HCT116 (cell line): ENCODE data around the gene STK40. TPM values are rescaled to one million over a fixed set of nuclear protein-coding genes. Genes with fewer than 3 reads are reported as not detected.

Experiments used
- ATAC-seq: fragments of 200-7000 bp; cut with Tn5 transposase; 2 replicates; pipeline ENCODE4 v1.9.1; 2020; ENCODE audit warnings: mild to moderate bottlenecking, moderate library complexity
- BruUV-seq: library from RNA; stranded (reverse); fragments of 400-500 nt; replicated peaks from 2 replicates; lab custom pipeline; 2021; lab: Mats Ljungman, UMichigan
- CTCF ChIA-PET: fragments of 300-600 bp; sonication (Branson Sonifier 250); formaldehyde crosslinking; loops from one replicate; lab custom pipeline; 2021; ENCODE audit warnings: antibody characterized with exemption; lab: Charles Lee
- POLR2A ChIA-PET: fragments of 300-600, 350-600 bp; sonication (Branson Sonifier 250); formaldehyde crosslinking; loops from one replicate; lab custom pipeline; 2021; ENCODE audit warnings: antibody characterized with exemption; lab: Charles Lee
- RAD21 ChIA-PET, 2 experiments: fragments of 300-600 bp; sonication (Branson Sonifier 250); formaldehyde crosslinking; loops; one replicate each; lab custom pipeline; 2023; ENCODE audit warnings: low total read pairs in 2 of 2; ENCODE audit not compliant: uncharacterized antibody in 2 of 2, unreplicated experiment in 2 of 2, low non-redundant PET in 1 of 2; lab: Charles Lee
- DNase-seq: peaks from one replicate; pipeline ENCODE4 v3.0.0-alpha.2; 2010; ENCODE audit warnings: low read depth, low spot score
- H2AFZ ChIP-seq: fragments of 200-600 bp; shearing (Covaris generic), sonication (generic); 2 replicates; pipeline ENCODE4 v1.6.1; 2017; ENCODE audit warnings: low read depth, mixed run types, mixed read lengths, antibody characterized with exemption, low read length; ENCODE audit not compliant: poor library complexity, severe bottlenecking
- H3K27ac ChIP-seq: 2 replicates; pipeline ENCODE4 v1.5.1; 2012; ENCODE audit warnings: low read depth, low read length
- H3K27me3 ChIP-seq: fragments of 200-600 bp; sonication (generic); 2 replicates; pipeline ENCODE4 v1.6.1; 2016; ENCODE audit warnings: mixed run types, low read length, mixed read lengths; ENCODE audit not compliant: insufficient read depth
- H3K36me3 ChIP-seq, 2 experiments: fragments of 200-500 bp in 1 of 2; fragments of 200-600 bp in 1 of 2; sonication (Bioruptor generic) in 1 of 2; sonication (generic) in 1 of 2; 2 replicates each; pipeline versions ENCODE4 v1.5.1 to v1.6.1; 2014 to 2016; ENCODE audit warnings: low read length in 2 of 2, inconsistent platforms in 1 of 2, mixed read lengths in 1 of 2, mixed run types in 1 of 2; ENCODE audit not compliant: insufficient read depth in 2 of 2, control insufficient read depth in 1 of 2
- H3K4me1 ChIP-seq, 2 experiments: fragments of 200-600 bp in 1 of 2; sonication (generic) in 1 of 2; 2 replicates each; pipeline versions ENCODE4 v1.5.1 to v1.6.1; 2012 to 2017; ENCODE audit warnings: low read length in 2 of 2, inconsistent platforms in 1 of 2, mild to moderate bottlenecking in 1 of 2, mixed read lengths in 1 of 2, mixed run types in 1 of 2, moderate library complexity in 1 of 2; ENCODE audit not compliant: insufficient read depth in 2 of 2, control insufficient read depth in 1 of 2
- H3K4me2 ChIP-seq: fragments of 200-600 bp; sonication (generic); 2 replicates; pipeline ENCODE4 v1.6.1; 2017; ENCODE audit warnings: mixed run types, low read length, mixed read lengths
- H3K4me3 ChIP-seq, 2 experiments: fragments of 200-600 bp in 1 of 2; sonication (generic) in 1 of 2; replicated peaks in 1 of 2; 2 replicates each; pipeline ENCODE4 v1.5.1; 2011 to 2016; ENCODE audit warnings: low read length in 2 of 2, control low read depth in 1 of 2, low read depth in 1 of 2, mild to moderate bottlenecking in 1 of 2, mixed read lengths in 1 of 2, mixed run types in 1 of 2
- H3K79me2 ChIP-seq: fragments of 200-600 bp; sonication (generic); 2 replicates; pipeline ENCODE4 v1.6.1; 2017; ENCODE audit warnings: mild to moderate bottlenecking, mixed run types, low read length, moderate library complexity, mixed read lengths; ENCODE audit not compliant: insufficient read depth
- H3K9ac ChIP-seq: fragments of 200-600 bp; sonication (generic); 2 replicates; pipeline ENCODE4 v1.6.1; 2016; ENCODE audit warnings: low read length, mixed read lengths
- H3K9me2 ChIP-seq: fragments of 200-600 bp; sonication (generic), shearing (Covaris generic); 2 replicates; pipeline ENCODE4 v1.6.1; 2017; ENCODE audit warnings: mixed run types, mild to moderate bottlenecking, moderate library complexity; ENCODE audit not compliant: insufficient read depth
- H3K9me3 ChIP-seq, 2 experiments: fragments of 200-500 bp in 1 of 2; fragments of 200-600 bp in 1 of 2; sonication (Bioruptor generic) in 1 of 2; sonication (generic) in 1 of 2; 2 replicates each; pipeline ENCODE4 v1.6.1; 2014 to 2017; ENCODE audit warnings: low read length in 2 of 2, mixed read lengths in 2 of 2, inconsistent platforms in 1 of 2, low read depth in 1 of 2, mild to moderate bottlenecking in 1 of 2, mixed run types in 1 of 2, moderate library complexity in 1 of 2; ENCODE audit not compliant: control insufficient read depth in 1 of 2, insufficient read depth in 1 of 2
- H4K20me1 ChIP-seq: fragments of 200-600 bp; sonication (generic), shearing (Covaris generic); 2 replicates; pipeline ENCODE4 v1.6.1; 2017; ENCODE audit warnings: mixed run types, mild to moderate bottlenecking, moderate library complexity; ENCODE audit not compliant: insufficient read depth
- CBX3 ChIP-seq: IDR thresholded peaks from 2 replicates; pipeline ENCODE4 v1.6.1; 2012; ENCODE audit warnings: low read depth
- CEBPB ChIP-seq: IDR thresholded peaks from 2 replicates; pipeline ENCODE4 v1.6.1; 2012; ENCODE audit warnings: low read depth
- ELF1 ChIP-seq: IDR thresholded peaks from 2 replicates; pipeline ENCODE4 v1.6.1; 2012; ENCODE audit warnings: low read depth, borderline replicate concordance
- EZH2phosphoT487 ChIP-seq: fragments of 200-600 bp; IDR thresholded peaks from 2 replicates; pipeline ENCODE4 v1.6.1; 2018; ENCODE audit warnings: antibody characterized with exemption, borderline replicate concordance
- FOSL1 ChIP-seq: IDR thresholded peaks from 2 replicates; pipeline ENCODE4 v1.6.1; 2012; ENCODE audit warnings: low read depth
- JUND ChIP-seq: IDR thresholded peaks from 2 replicates; pipeline ENCODE4 v1.6.1; 2012
- POLR2AphosphoS5 ChIP-seq: IDR thresholded peaks from 2 replicates; pipeline ENCODE4 v1.6.1; 2011; ENCODE audit warnings: mild to moderate bottlenecking, low read depth, low read length, moderate library complexity
- RAD21 ChIP-seq: IDR thresholded peaks from 2 replicates; pipeline ENCODE4 v1.6.1; 2012; ENCODE audit warnings: low read depth, mild to moderate bottlenecking
- SIN3A ChIP-seq: IDR thresholded peaks from 2 replicates; pipeline ENCODE4 v1.6.1; 2012; ENCODE audit warnings: low read depth
- SRF ChIP-seq: IDR thresholded peaks from 2 replicates; pipeline ENCODE4 v1.6.1; 2012; ENCODE audit warnings: low read depth
- TCF7L2 ChIP-seq: IDR thresholded peaks from 2 replicates; pipeline ENCODE4 v1.7.0; 2011; ENCODE audit warnings: borderline replicate concordance, inconsistent platforms; ENCODE audit not compliant: insufficient read depth, insufficient read length; ENCODE audit errors: extremely low read depth
- ZFX ChIP-seq: fragments of 450-650 bp; IDR thresholded peaks from 2 replicates; pipeline ENCODE4 v1.6.1; 2017
- ZNF274 ChIP-seq: fragments of 200-500 bp; sonication (Bioruptor generic); IDR thresholded peaks from 2 replicates; pipeline ENCODE4 v1.6.1; 2014; ENCODE audit warnings: mild to moderate bottlenecking, low read depth, low read length, inconsistent platforms
- intact Hi-C: fragments of 100-400 bp; cut with micrococcal nuclease; formaldehyde crosslinking; loops from 2 replicates; pipeline ENCODE4 v1.10.0; 2022
- total RNA-seq: library from RNA; stranded (reverse); gene quantifications from one replicate; pipeline ENCODE4 v1.2.1, GENCODE V29; 2021; ENCODE audit not compliant: unreplicated experiment
- TF ChIP-seq, protein P1 (sequence below): IDR thresholded peaks from 2 replicates; pipeline ENCODE4 v1.6.1; 2011; ENCODE audit warnings: mild to moderate bottlenecking, low read length, moderate library complexity; ENCODE audit not compliant: insufficient replicate concordance; ENCODE audit errors: extremely low read depth
- TF ChIP-seq, protein P2 (sequence below): IDR thresholded peaks from 2 replicates; pipeline ENCODE4 v1.6.1; 2012; ENCODE audit warnings: low read depth
- TF ChIP-seq, protein P3 (sequence below): IDR thresholded peaks from 2 replicates; pipeline ENCODE4 v1.6.1; 2012

STK40 gene
- total RNA-seq, 1 experiment from 2014 or later: 33.9 TPM

DNA sequence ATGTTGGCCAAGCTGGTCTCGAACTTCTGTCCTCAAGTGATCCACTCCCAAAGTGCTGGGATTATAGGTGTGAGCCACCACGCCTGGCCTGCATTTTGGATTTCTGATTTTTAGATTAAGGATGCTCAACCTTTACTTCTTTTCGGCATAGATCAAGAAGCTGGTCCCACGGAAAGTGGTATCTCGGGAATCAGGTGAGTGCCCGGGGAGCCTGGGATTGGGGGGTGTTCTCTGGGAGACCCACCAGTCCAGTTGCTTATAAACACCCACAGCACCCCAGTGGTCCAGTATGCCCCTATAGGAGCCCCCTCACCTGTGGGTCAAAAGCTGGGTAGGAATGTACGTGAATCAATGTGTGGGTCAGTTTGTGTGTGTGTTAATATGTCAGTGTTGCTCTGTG lies 76.3 kb downstream of the STK40 start (continued):
- TF ChIP-seq, protein P1, sequence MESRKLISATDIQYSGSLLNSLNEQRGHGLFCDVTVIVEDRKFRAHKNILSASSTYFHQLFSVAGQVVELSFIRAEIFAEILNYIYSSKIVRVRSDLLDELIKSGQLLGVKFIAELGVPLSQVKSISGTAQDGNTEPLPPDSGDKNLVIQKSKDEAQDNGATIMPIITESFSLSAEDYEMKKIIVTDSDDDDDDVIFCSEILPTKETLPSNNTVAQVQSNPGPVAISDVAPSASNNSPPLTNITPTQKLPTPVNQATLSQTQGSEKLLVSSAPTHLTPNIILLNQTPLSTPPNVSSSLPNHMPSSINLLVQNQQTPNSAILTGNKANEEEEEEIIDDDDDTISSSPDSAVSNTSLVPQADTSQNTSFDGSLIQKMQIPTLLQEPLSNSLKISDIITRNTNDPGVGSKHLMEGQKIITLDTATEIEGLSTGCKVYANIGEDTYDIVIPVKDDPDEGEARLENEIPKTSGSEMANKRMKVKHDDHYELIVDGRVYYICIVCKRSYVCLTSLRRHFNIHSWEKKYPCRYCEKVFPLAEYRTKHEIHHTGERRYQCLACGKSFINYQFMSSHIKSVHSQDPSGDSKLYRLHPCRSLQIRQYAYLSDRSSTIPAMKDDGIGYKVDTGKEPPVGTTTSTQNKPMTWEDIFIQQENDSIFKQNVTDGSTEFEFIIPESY: no peak
- TF ChIP-seq ELF1 (no peak), CEBPB (no peak), JUND (no peak)

DNA sequence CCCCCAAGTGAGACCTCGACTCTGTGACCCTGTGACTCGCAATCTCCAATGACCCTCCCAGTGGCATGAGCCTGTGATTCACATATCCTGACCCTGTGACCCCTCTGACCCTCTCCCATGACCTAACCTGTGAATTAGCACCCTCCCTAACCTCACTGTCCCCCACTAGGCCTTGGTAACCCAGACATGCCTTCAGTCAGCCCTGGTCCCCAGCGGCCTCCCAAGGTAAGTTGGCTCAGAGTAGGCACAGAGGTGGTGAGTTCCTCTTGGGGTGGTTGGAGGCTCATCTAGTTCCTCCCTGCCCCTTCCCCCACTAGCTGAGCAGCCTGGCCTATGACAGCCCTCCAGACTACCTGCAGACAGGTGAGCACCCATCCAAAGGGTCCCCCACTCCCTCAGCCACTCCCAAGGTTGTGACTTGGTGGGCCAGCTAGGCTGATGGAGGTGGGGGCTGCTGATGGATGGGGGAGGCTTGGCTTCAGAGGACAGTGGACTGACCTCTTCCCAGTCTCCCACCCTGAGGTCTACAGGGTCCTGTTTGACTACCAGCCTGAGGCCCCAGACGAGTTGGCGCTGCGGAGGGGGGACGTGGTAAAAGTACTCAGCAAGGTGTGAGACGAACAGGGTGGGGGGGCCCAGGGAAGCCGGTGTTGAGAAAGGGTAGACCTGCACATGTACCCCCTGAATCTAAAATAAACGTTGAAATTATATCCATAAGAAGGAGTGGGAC lies 78.0 kb downstream of the STK40 start:
- BruUV-seq: no TSS peak
- TF ChIP-seq ZNF274 (no peak), ZFX (no peak), EZH2phosphoT487 (no peak), FOSL1 (no peak), SIN3A (no peak), POLR2AphosphoS5 (no peak), JUND (no peak), ELF1 (no peak), SRF (no peak), CBX3 (no peak), TCF7L2 (no peak), RAD21 (no peak)
- TF ChIP-seq, protein P1: no peak
- TF ChIP-seq, protein P2, sequence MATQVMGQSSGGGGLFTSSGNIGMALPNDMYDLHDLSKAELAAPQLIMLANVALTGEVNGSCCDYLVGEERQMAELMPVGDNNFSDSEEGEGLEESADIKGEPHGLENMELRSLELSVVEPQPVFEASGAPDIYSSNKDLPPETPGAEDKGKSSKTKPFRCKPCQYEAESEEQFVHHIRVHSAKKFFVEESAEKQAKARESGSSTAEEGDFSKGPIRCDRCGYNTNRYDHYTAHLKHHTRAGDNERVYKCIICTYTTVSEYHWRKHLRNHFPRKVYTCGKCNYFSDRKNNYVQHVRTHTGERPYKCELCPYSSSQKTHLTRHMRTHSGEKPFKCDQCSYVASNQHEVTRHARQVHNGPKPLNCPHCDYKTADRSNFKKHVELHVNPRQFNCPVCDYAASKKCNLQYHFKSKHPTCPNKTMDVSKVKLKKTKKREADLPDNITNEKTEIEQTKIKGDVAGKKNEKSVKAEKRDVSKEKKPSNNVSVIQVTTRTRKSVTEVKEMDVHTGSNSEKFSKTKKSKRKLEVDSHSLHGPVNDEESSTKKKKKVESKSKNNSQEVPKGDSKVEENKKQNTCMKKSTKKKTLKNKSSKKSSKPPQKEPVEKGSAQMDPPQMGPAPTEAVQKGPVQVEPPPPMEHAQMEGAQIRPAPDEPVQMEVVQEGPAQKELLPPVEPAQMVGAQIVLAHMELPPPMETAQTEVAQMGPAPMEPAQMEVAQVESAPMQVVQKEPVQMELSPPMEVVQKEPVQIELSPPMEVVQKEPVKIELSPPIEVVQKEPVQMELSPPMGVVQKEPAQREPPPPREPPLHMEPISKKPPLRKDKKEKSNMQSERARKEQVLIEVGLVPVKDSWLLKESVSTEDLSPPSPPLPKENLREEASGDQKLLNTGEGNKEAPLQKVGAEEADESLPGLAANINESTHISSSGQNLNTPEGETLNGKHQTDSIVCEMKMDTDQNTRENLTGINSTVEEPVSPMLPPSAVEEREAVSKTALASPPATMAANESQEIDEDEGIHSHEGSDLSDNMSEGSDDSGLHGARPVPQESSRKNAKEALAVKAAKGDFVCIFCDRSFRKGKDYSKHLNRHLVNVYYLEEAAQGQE: no peak
- TF ChIP-seq, protein P3, sequence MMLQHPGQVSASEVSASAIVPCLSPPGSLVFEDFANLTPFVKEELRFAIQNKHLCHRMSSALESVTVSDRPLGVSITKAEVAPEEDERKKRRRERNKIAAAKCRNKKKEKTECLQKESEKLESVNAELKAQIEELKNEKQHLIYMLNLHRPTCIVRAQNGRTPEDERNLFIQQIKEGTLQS: no peak

More for the DNA sequence above, 78.0 kb downstream of the STK40 start:
- H3K79me2 ChIP-seq: no peaks in the 10 kb centered on the region
- peaks cover 4 to 23% of the 10 kb centered on the region in 2 experiments; a peak in 1 of 4 replicates for H3K4me1 ChIP-seq
- no peaks in the 10 kb centered on the region for H3K9me2 ChIP-seq
- no peak for DNase-seq
- ChIA-PET POLR2A (interaction anchor here (2.0 kb wide), 1 partner anchor 79 kb away, joined by 12 read pairs; no protein-coding TSS in a partner anchor), RAD21 (interaction anchor here in 1 of 2 experiments (1.5 kb wide), 1 partner anchor 158 kb away, joined by 3 read pairs; no protein-coding TSS in a partner anchor), CTCF (no interaction called here)
- peak overlapping the region; percentile 60 to 67 for H3K4me3 ChIP-seq
- H3K36me3 ChIP-seq: peaks cover 16 to 17% of the 10 kb centered on the region in 2 experiments; a peak in 3 of 4 replicates
- no peaks in the 10 kb centered on the region for H3K9me3 ChIP-seq
- no peaks in the 10 kb centered on the region for H3K27me3 ChIP-seq
- H4K20me1 ChIP-seq: no peaks in the 10 kb centered on the region
- H3K4me2 ChIP-seq: peak overlapping the region; percentile 82
- H3K27ac ChIP-seq: peak overlapping the region; percentile 31; the same call in 1 of the 2 replicates
- intact Hi-C loops: no loop called here
- H3K9ac ChIP-seq: peak overlapping the region; percentile 55
- no peak for ATAC-seq
- H2AFZ ChIP-seq: no peak overlapping the region
